ENCODE results near the gene ANKDD1B.

The ANKDD1B gene

GRCh38 chr5:75706775-75707174 is 95.5 kb downstream of the ANKDD1B start:
- no peak for DNase-seq (ENCODE audit: low spot score)

GRCh38 chr5:75707911-75708509 is 96.8 kb downstream of the ANKDD1B start:
- DNase-seq (ENCODE audit: low spot score), result no peak

- peak; percentile 48 for DNase-seq (ENCODE audit: low spot score)
Measured at GRCh38 chr5:75710637-75711036, 99.4 kb downstream of the ANKDD1B start.

GRCh38 chr5:75711151-75711550 is 99.9 kb downstream of the ANKDD1B start:
- no peak for DNase-seq (ENCODE audit: low spot score)

GRCh38 chr5:75712091-75712490 is 100.8 kb downstream of the ANKDD1B start:
- no peak for DNase-seq (ENCODE audit: low spot score)

- no peak for DNase-seq (ENCODE audit: low spot score)
Measured at GRCh38 chr5:75716715-75717081, 105.4 kb downstream of the ANKDD1B start.

- peak; percentile 94 for DNase-seq (ENCODE audit: low spot score)
Measured at GRCh38 chr5:75717082-75717922, 106.0 kb downstream of the ANKDD1B start, which contains the start of gene POC5. POC5 (minus strand) TSS chr5:75717437; CDS start chr5:75712937, 4,500 bp downstream.

GRCh38 chr5:75720882-75721281 is 109.6 kb downstream of the ANKDD1B start:
- DNase-seq (ENCODE audit: low spot score), result no peak

Data from Ammon's horn (tissue), 1 donor.